ENCODE measurements around the gene WDR82. TPM values are rescaled to one million over a fixed set of nuclear protein-coding genes. Genes with fewer than 3 reads are reported as not detected.

Gene WDR82
- total and polyA plus RNA-seq, 10 of the 15 experiments (the other 5 are each of a cell fraction or from before 2014, with no cell fraction given) = 10.1 to 82.4 (median 48.7) TPM

GRCh38 chr3:52318186-52318816 lies 39.9 kb upstream of the WDR82 start:
- in situ Hi-C loops (cut with MboI) (no loop called here), intact Hi-C loops (cut with micrococcal nuclease; ENCODE audit: unreplicated experiment) (no loop called here)
- WGBS (ENCODE audit: insufficient coverage, insufficient replicate concordance, low lambda C conversion rate, missing lambda C conversion rate) = 93% methylated on average over 14 of the region's 14 CpGs
- ChIA-PET RAD21 (ENCODE audit: unreplicated experiment) (interaction anchor here (1.0 to 1.8 kb wide), 4 partner anchors 17 to 41 kb away, joined by 3 to 5 read pairs (median 3); no protein-coding TSS in a partner anchor), SMC1A (ENCODE audit: uncharacterized antibody, unreplicated experiment) (interaction anchor here (0.7 to 1.0 kb wide), 3 partner anchors 21 to 98 kb away, joined by 3 to 5 read pairs (median 4); no protein-coding TSS in a partner anchor), POLR2A (interaction anchor here (0.5 to 1.0 kb wide), 2 partner anchors 16 to 18 kb away, joined by 3 read pairs; no protein-coding TSS in a partner anchor), CTCF (interaction anchor here (0.7 to 8.2 kb wide), 5 partner anchors 10 to 261 kb away, joined by 3 to 60 read pairs (median 3); no protein-coding TSS in a partner anchor)
- H3K9me3 ChIP-seq (replicated peaks; ENCODE audit: control insufficient read depth, insufficient read depth, low read length) = no peaks in the 10 kb centered on the region
- H2AFZ ChIP-seq (ENCODE audit: control insufficient read depth, low read depth, low read length) = no peak overlapping the region
- no peak overlapping the region for H3K9ac ChIP-seq (ENCODE audit: control insufficient read depth, insufficient read depth, low read length)
- H3K4me1 ChIP-seq (ENCODE audit: control insufficient read depth, insufficient read depth, low read length) = peaks cover 27% of the 10 kb centered on the region
- BruUV-seq (replicated peaks) = no TSS peak
- no peak overlapping the region for H3K4me3 ChIP-seq
- no peak for FAIRE-seq
- TF ChIP-seq CREB1 (IDR thresholded peaks at IDR 0.05; ENCODE audit: low read depth) (no peak), JUNB (IDR thresholded peaks at IDR 0.05) (no peak)
- no peak for DNase-seq (ENCODE audit: low read depth, low spot score)
- no peaks in the 10 kb centered on the region for H3K36me3 ChIP-seq (ENCODE audit: control insufficient read depth in 2 of 2, insufficient read depth in 2 of 2, low read length in 1 of 2)
- H4K20me1 ChIP-seq (ENCODE audit: control insufficient read depth, insufficient read depth) = no peaks in the 10 kb centered on the region
- ATAC-seq = no peak
- H3K27ac ChIP-seq (ENCODE audit: control insufficient read depth, insufficient read depth) = no peak overlapping the region
- H3K79me2 ChIP-seq (ENCODE audit: control insufficient read depth, insufficient read depth, low read length) = no peaks in the 10 kb centered on the region
- H3K4me2 ChIP-seq (ENCODE audit: control insufficient read depth, insufficient read depth) = no peak overlapping the region
- H3K27me3 ChIP-seq (replicated peaks in 1 of 2; ENCODE audit: control insufficient read depth in 2 of 2, insufficient read depth in 2 of 2, low read length in 1 of 2) = no peaks in the 10 kb centered on the region

- H4K20me1 ChIP-seq (ENCODE audit: control insufficient read depth, insufficient read depth) = no peaks in the 10 kb centered on the region
- in situ Hi-C loops (cut with MboI) (no loop called here), intact Hi-C loops (cut with micrococcal nuclease; ENCODE audit: unreplicated experiment) (no loop called here)
- BruUV-seq (replicated peaks) = no TSS peak
- peak overlapping the region; percentile 4; the same call in 1 of the 2 replicates for H3K4me3 ChIP-seq
- FAIRE-seq = no peak
- TF ChIP-seq RUNX3 (IDR thresholded peaks at IDR 0.05; ENCODE audit: low read length) (0 out of 2 replicates have a peak, but pooled peaks have one; percentile 0), RELB (IDR thresholded peaks at IDR 0.05; ENCODE audit: low read depth) (no peak)
- no peaks in the 10 kb centered on the region for H3K79me2 ChIP-seq (ENCODE audit: control insufficient read depth, insufficient read depth, low read length)
- peaks cover 33% of the 10 kb centered on the region for H3K4me1 ChIP-seq (ENCODE audit: control insufficient read depth, insufficient read depth, low read length)
- no peak overlapping the region for H2AFZ ChIP-seq (ENCODE audit: control insufficient read depth, low read depth, low read length)
- POLR2A ChIA-PET = interaction anchor here (0.5 to 1.0 kb wide), 2 partner anchors 17 to 95 kb away, joined by 3 to 4 read pairs; no protein-coding TSS in a partner anchor
- SMC1A ChIA-PET (ENCODE audit: uncharacterized antibody, unreplicated experiment) = interaction anchor here (1.0 to 1.2 kb wide), 3 partner anchors 15 to 22 kb away, joined by 3 to 5 read pairs (median 4); no protein-coding TSS in a partner anchor
- no peaks in the 10 kb centered on the region for H3K36me3 ChIP-seq (ENCODE audit: control insufficient read depth in 2 of 2, insufficient read depth in 2 of 2, low read length in 1 of 2)
- H3K9ac ChIP-seq (ENCODE audit: control insufficient read depth, insufficient read depth, low read length) = no peak overlapping the region
- RAD21 ChIA-PET (ENCODE audit: unreplicated experiment) = interaction anchor here (0.6 to 1.3 kb wide), 3 partner anchors 22 to 79 kb away, joined by 3 read pairs; partner anchors contain the start of gene TWF2
- no peaks in the 10 kb centered on the region for H3K9me3 ChIP-seq (replicated peaks; ENCODE audit: control insufficient read depth, insufficient read depth, low read length)
- CTCF ChIA-PET = interaction anchor here (1.5 to 8.2 kb wide), 2 partner anchors 22 to 86 kb away, joined by 4 to 60 read pairs; no protein-coding TSS in a partner anchor
- 8% methylated on average over 38 of the region's 45 CpGs for WGBS (ENCODE audit: insufficient coverage, insufficient replicate concordance, low lambda C conversion rate, missing lambda C conversion rate)
- no peak overlapping the region for H3K27ac ChIP-seq (ENCODE audit: control insufficient read depth, insufficient read depth)
- no peak for DNase-seq (ENCODE audit: low read depth, low spot score)
- ATAC-seq = peak; percentile 33
- peak overlapping the region; percentile 55; the same call in 1 of the 2 replicates for H3K4me2 ChIP-seq (ENCODE audit: control insufficient read depth, insufficient read depth)
- H3K27me3 ChIP-seq (replicated peaks in 1 of 2; ENCODE audit: control insufficient read depth in 2 of 2, insufficient read depth in 2 of 2, low read length in 1 of 2) = no peaks in the 10 kb centered on the region
Measured at GRCh38 chr3:52317208-52318000, 39.0 kb upstream of the WDR82 start.
